Endothelial cell (in vitro differentiated cells): Measurements from ENCODE around the gene VOPP1. TPM values are rescaled to one million over a fixed set of nuclear protein-coding genes. Genes with fewer than 3 reads are reported as not detected.

Source experiments
- DNase-seq: peaks from one replicate; pipeline ENCODE4 v3.0.0; 2021; ENCODE audit warnings: low spot score
- H3K27ac Mint-ChIP-seq: one replicate; pipeline ENCODE4 v1.8.0; 2021; ENCODE audit warnings: mixed read lengths, inconsistent platforms; ENCODE audit not compliant: unreplicated experiment
- H3K27me3 Mint-ChIP-seq: one replicate; pipeline ENCODE4 v1.8.0; 2021; ENCODE audit warnings: mild to moderate bottlenecking, moderate library complexity, mixed read lengths, inconsistent platforms; ENCODE audit not compliant: unreplicated experiment
- H3K36me3 Mint-ChIP-seq: one replicate; pipeline ENCODE4 v1.8.0; 2021; ENCODE audit warnings: mild to moderate bottlenecking, low read depth, mixed read lengths, inconsistent platforms; ENCODE audit not compliant: unreplicated experiment
- H3K4me1 Mint-ChIP-seq: one replicate; pipeline ENCODE4 v1.8.0; 2021; ENCODE audit warnings: mild to moderate bottlenecking, mixed read lengths, inconsistent platforms; ENCODE audit not compliant: unreplicated experiment
- H3K4me3 Mint-ChIP-seq: one replicate; pipeline ENCODE4 v1.8.0; 2021; ENCODE audit warnings: mild to moderate bottlenecking, mixed read lengths, inconsistent platforms; ENCODE audit not compliant: unreplicated experiment
- H3K9me3 Mint-ChIP-seq: one replicate; pipeline ENCODE4 v1.8.0; 2021; ENCODE audit warnings: mixed read lengths, inconsistent platforms; ENCODE audit not compliant: unreplicated experiment
- total RNA-seq: library from RNA; stranded (reverse); fragmentation: NEBNext Ultra II Directional; extraction: Animal tissue kit (Norgen Biotek cat#: 25700); gene quantifications from one replicate; pipeline ENCODE4 v1.2.1, GENCODE V29; 2021; ENCODE audit not compliant: unreplicated experiment
- TF ChIP-seq, protein P1 (sequence below): fragments of 200-600 bp; sonication (generic); IDR thresholded peaks from one replicate; pipeline ENCODE4 v1.5.0; 2021; ENCODE audit warnings: antibody characterized with exemption; ENCODE audit not compliant: unreplicated experiment

VOPP1 gene
- total RNA-seq, 1 donor from 2014 or later = 54.2 TPM

- no peaks in the 10 kb centered on the region for H3K9me3 Mint-ChIP-seq
- H3K27ac Mint-ChIP-seq = no peak overlapping the region
- H3K36me3 Mint-ChIP-seq = no peaks in the 10 kb centered on the region
- no peak for DNase-seq
- TF ChIP-seq, protein P1, sequence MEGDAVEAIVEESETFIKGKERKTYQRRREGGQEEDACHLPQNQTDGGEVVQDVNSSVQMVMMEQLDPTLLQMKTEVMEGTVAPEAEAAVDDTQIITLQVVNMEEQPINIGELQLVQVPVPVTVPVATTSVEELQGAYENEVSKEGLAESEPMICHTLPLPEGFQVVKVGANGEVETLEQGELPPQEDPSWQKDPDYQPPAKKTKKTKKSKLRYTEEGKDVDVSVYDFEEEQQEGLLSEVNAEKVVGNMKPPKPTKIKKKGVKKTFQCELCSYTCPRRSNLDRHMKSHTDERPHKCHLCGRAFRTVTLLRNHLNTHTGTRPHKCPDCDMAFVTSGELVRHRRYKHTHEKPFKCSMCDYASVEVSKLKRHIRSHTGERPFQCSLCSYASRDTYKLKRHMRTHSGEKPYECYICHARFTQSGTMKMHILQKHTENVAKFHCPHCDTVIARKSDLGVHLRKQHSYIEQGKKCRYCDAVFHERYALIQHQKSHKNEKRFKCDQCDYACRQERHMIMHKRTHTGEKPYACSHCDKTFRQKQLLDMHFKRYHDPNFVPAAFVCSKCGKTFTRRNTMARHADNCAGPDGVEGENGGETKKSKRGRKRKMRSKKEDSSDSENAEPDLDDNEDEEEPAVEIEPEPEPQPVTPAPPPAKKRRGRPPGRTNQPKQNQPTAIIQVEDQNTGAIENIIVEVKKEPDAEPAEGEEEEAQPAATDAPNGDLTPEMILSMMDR = no peak
- H3K4me1 Mint-ChIP-seq = peaks cover 16% of the 10 kb centered on the region
- peaks cover 6% of the 10 kb centered on the region for H3K27me3 Mint-ChIP-seq
- no peak overlapping the region for H3K4me3 Mint-ChIP-seq
Observed at GRCh38 chr7:55532150-55532917, 40.0 kb downstream of the VOPP1 start.

- Mint-ChIP-seq H3K9me3 (no peaks in the 10 kb centered on the region), H3K27ac (no peak overlapping the region), H3K27me3 (peaks cover 4% of the 10 kb centered on the region), H3K4me1 (peaks cover 9% of the 10 kb centered on the region), H3K36me3 (no peaks in the 10 kb centered on the region), H3K4me3 (no peak overlapping the region)
- no peak for DNase-seq
- TF ChIP-seq, protein P1 = no peak
Observed at GRCh38 chr7:55531536-55531935, 40.8 kb downstream of the VOPP1 start.

GRCh38 chr7:55527307-55527706 is 45.0 kb downstream of the VOPP1 start:
- Mint-ChIP-seq H3K4me3 (no peak overlapping the region), H3K9me3 (no peaks in the 10 kb centered on the region), H3K27ac (no peak overlapping the region), H3K4me1 (no peaks in the 10 kb centered on the region), H3K36me3 (no peaks in the 10 kb centered on the region), H3K27me3 (no peaks in the 10 kb centered on the region)
- TF ChIP-seq, protein P1 = no peak
- DNase-seq = no peak

DNA sequence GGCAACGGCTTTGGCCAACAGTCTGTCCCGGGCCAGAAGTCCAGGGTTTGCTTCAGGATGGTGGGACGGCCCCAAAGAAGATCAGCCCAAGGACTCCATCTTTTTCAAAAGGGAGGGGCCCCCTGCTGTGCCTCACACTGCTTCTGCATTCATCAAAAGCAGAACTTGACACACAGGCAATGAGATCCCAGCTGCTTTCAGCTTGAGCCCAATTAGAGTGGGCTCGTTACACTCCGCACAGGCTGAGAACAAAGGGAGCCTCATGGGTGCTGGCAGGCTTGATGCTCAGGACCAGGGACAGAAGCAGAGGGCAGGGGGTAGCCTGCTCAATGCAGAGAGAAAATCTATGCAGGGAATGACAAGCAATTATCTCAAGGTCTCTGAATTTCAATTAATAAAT is 45.5 kb downstream of the VOPP1 start:
- DNase-seq = no peak
- H3K4me1 Mint-ChIP-seq = peaks cover 2% of the 10 kb centered on the region

GRCh38 chr7:55526329-55526728 is 46.0 kb downstream of the VOPP1 start:
- peaks cover 3% of the 10 kb centered on the region for H3K4me1 Mint-ChIP-seq
- TF ChIP-seq, protein P1 = no peak
- H3K36me3 Mint-ChIP-seq = no peaks in the 10 kb centered on the region

More for the DNA sequence above, 45.5 kb downstream of the VOPP1 start:
- Mint-ChIP-seq H3K4me3 (no peak overlapping the region), H3K36me3 (no peaks in the 10 kb centered on the region), H3K27ac (no peak overlapping the region), H3K27me3 (no peaks in the 10 kb centered on the region), H3K9me3 (no peaks in the 10 kb centered on the region)
- TF ChIP-seq, protein P1 = no peak

More at GRCh38 chr7:55526329-55526728, 46.0 kb downstream of the VOPP1 start:
- no peak overlapping the region for H3K4me3 Mint-ChIP-seq
- DNase-seq = no peak
- H3K27me3 Mint-ChIP-seq = no peaks in the 10 kb centered on the region
- no peak overlapping the region for H3K27ac Mint-ChIP-seq
- no peaks in the 10 kb centered on the region for H3K9me3 Mint-ChIP-seq
